Stimulated activated CD4-positive, alpha-beta T cell treated with anti-CD3 and anti-CD28 coated beads, TNF-alpha, amount 100 ng/mL, for 48 hours (primary cell): ENCODE results near the gene SELENOP.
"Not testable (repeated sequence)": the region's sequence is repeated elsewhere in the genome, so short reads cannot be mapped to it uniquely, and the experiment has no call there.

Source experiments
- DNase-seq, 3 donors: peaks; one replicate each; pipeline ENCODE4 v3.0.0-alpha.2; 2020; ENCODE audit warnings: low read depth in 3 of 3

The SELENOP gene

GRCh38 chr5:42811591-42812446 is at the start of gene SELENOP:
SELENOP (minus strand) TSS chr5:42811892; CDS start chr5:42808353, 3,539 bp downstream.
- no peak for DNase-seq

GRCh38 chr5:42858687-42859086 is 47.0 kb upstream of the SELENOP start:
- DNase-seq: no peak

- no peak for DNase-seq
Measured at GRCh38 chr5:42858031-42858643, 46.4 kb upstream of the SELENOP start.

- no peak for DNase-seq
Measured at GRCh38 chr5:42855811-42856210, 44.1 kb upstream of the SELENOP start.

GRCh38 chr5:42855386-42855785 is 43.7 kb upstream of the SELENOP start:
- no peak for DNase-seq

GRCh38 chr5:42854795-42855194 is 43.1 kb upstream of the SELENOP start:
- DNase-seq: no peak

- DNase-seq: no peak
Measured at GRCh38 chr5:42852826-42853225, 41.1 kb upstream of the SELENOP start.

- DNase-seq: no peak
Measured at GRCh38 chr5:42851481-42851880, 39.8 kb upstream of the SELENOP start.

GRCh38 chr5:42848545-42848944 is 36.9 kb upstream of the SELENOP start:
- DNase-seq: no peak

- not testable (repeated sequence) for DNase-seq
Measured at GRCh38 chr5:42844408-42844807, 32.7 kb upstream of the SELENOP start.

GRCh38 chr5:42843675-42844292 is 32.1 kb upstream of the SELENOP start:
- DNase-seq: no peak

- no peak for DNase-seq
Measured at GRCh38 chr5:42842921-42843641, 31.4 kb upstream of the SELENOP start.

- no peak for DNase-seq
Measured at GRCh38 chr5:42840842-42841567, 29.3 kb upstream of the SELENOP start.

- DNase-seq: no peak
Measured at GRCh38 chr5:42840269-42840668, 28.6 kb upstream of the SELENOP start.

- no peak for DNase-seq
Measured at GRCh38 chr5:42839196-42839595, 27.5 kb upstream of the SELENOP start.

GRCh38 chr5:42837601-42838000 is 25.9 kb upstream of the SELENOP start:
- no peak for DNase-seq

- no peak for DNase-seq
Measured at GRCh38 chr5:42836070-42836769, 24.5 kb upstream of the SELENOP start.

- DNase-seq: no peak
Measured at GRCh38 chr5:42832060-42832459, 20.4 kb upstream of the SELENOP start.

- DNase-seq: no peak
Measured at GRCh38 chr5:42830924-42831323, 19.2 kb upstream of the SELENOP start.

GRCh38 chr5:42828671-42829070 is 17.0 kb upstream of the SELENOP start:
- DNase-seq: no peak
